Measurements from ENCODE around the gene DOK7.

GRCh38 chr4:3518511-3518880 is 55.4 kb downstream of the DOK7 start:
- TF ChIP-seq CTCF (optimal IDR thresholded peaks at IDR 0.05 in 1 of 3, IDR thresholded peaks at IDR 0.05 in 1 of 3, conservative IDR thresholded peaks at IDR 0.05 in 1 of 3; ENCODE audit: extremely low read depth in 1 of 3, insufficient read depth in 2 of 3, low read length in 3 of 3) (no peak), EZH2 (IDR thresholded peaks at IDR 0.05; ENCODE audit: low read length) (no peak)
